SK-N-MC (cell line): ENCODE data around the gene PAPPA2.

Experiments used
- EZH2 ChIP-seq: fragments of 200-600 bp; sonication (generic); IDR thresholded peaks from one replicate; pipeline ENCODE4 v1.6.1; 2017; ENCODE audit warnings: antibody characterized with exemption
- FOXP2 ChIP-seq: optimal IDR thresholded peaks from 2 replicates; pipeline ENCODE3; 2011; ENCODE audit warnings: mild to moderate bottlenecking, moderate library complexity; ENCODE audit not compliant: insufficient read depth; ENCODE audit errors: extremely low read length, control extremely low read depth
- POLR2AphosphoS5 ChIP-seq: IDR thresholded peaks from 2 replicates; pipeline ENCODE4 v1.6.1; 2012; ENCODE audit warnings: mild to moderate bottlenecking, low read depth, low read length, borderline replicate concordance

DNA sequence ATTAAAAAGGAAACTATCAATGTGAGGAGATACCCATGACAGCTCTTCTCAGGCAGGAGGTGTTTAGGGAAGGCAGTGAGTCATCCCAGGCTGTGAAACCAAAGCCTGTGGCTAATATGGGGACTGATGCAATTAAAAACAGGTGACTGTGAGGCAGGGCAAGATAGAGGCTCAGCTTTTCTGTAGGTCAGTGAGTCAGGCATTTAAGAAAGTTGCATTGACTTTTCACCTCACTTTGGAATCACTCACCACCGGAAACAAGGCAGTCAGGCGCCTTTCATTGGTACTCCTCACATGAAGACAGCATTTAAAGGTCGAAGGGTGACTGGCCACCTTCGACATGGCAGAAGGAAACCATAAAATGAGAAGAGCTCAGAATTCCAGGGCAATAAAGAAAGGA, 54.5 kb downstream of the PAPPA2 start:
- TF ChIP-seq POLR2AphosphoS5: no peak
- TF ChIP-seq EZH2: no peak
- no peak for TF ChIP-seq FOXP2
